Measurements from ENCODE around the gene DYNC2I2. TPM values are rescaled to one million over a fixed set of nuclear protein-coding genes. Genes with fewer than 3 reads are reported as not detected.

DYNC2I2 gene
- polyA plus RNA-seq, 1 of the 3 experiments (the other 2 are of a cell fraction), result 73.7 TPM

DNA sequence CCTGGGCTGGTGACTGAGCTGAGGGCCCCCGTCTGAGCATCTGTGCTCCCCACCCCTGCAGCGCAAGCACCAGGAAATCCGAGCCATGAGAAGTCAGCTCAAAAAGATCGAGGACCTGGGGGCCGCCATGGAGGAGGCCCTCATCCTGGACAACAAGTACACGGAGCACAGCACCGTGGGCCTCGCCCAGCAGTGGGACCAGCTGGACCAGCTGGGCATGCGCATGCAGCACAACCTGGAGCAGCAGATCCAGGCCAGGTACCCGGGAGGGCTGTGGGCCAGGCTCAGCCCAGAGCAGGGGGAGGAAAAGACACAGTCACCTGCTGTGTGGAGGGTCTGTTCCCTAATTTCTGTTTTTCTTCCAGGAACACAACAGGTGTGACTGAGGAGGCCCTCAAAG lies 24.6 kb downstream of the DYNC2I2 start:
- H3K9me3 ChIP-seq, result no peaks in the 10 kb centered on the region
- no peaks in the 10 kb centered on the region for H3K9me2 ChIP-seq
- H4K20me1 ChIP-seq (ENCODE audit: insufficient read depth), result no peaks in the 10 kb centered on the region
- H3K27me3 ChIP-seq (ENCODE audit: insufficient read depth), result no peaks in the 10 kb centered on the region
- H3K4me2 ChIP-seq, result no peak overlapping the region
- peaks cover 14 to 22% of the 10 kb centered on the region in 2 experiments; a peak in 3 of 4 replicates for H3K4me1 ChIP-seq (ENCODE audit: control insufficient read depth in 1 of 2, insufficient read depth in 2 of 2, low read depth in 1 of 2, low read length in 1 of 2)
- TF ChIP-seq, protein P1, sequence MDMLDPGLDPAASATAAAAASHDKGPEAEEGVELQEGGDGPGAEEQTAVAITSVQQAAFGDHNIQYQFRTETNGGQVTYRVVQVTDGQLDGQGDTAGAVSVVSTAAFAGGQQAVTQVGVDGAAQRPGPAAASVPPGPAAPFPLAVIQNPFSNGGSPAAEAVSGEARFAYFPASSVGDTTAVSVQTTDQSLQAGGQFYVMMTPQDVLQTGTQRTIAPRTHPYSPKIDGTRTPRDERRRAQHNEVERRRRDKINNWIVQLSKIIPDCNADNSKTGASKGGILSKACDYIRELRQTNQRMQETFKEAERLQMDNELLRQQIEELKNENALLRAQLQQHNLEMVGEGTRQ (IDR thresholded peaks at IDR 0.05; ENCODE audit: borderline replicate concordance, low read depth, low read length), result no peak
- TF ChIP-seq, protein P2, sequence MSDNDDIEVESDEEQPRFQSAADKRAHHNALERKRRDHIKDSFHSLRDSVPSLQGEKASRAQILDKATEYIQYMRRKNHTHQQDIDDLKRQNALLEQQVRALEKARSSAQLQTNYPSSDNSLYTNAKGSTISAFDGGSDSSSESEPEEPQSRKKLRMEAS (IDR thresholded peaks at IDR 0.05; ENCODE audit: low read depth), result no peak
- TF ChIP-seq NFIC (IDR thresholded peaks at IDR 0.05; ENCODE audit: borderline replicate concordance), result no peak
- no peak for TF ChIP-seq FOXM1 (IDR thresholded peaks at IDR 0.05; ENCODE audit: low read depth)
- no peak for TF ChIP-seq MXI1 (IDR thresholded peaks at IDR 0.05; ENCODE audit: low read depth, low read length)
- no peak for TF ChIP-seq ELF1 (IDR thresholded peaks at IDR 0.05)
- no peak for TF ChIP-seq JUND (IDR thresholded peaks at IDR 0.05)
- TF ChIP-seq GABPA (IDR thresholded peaks at IDR 0.05; ENCODE audit: low read depth), result no peak
- TF ChIP-seq, protein P3, sequence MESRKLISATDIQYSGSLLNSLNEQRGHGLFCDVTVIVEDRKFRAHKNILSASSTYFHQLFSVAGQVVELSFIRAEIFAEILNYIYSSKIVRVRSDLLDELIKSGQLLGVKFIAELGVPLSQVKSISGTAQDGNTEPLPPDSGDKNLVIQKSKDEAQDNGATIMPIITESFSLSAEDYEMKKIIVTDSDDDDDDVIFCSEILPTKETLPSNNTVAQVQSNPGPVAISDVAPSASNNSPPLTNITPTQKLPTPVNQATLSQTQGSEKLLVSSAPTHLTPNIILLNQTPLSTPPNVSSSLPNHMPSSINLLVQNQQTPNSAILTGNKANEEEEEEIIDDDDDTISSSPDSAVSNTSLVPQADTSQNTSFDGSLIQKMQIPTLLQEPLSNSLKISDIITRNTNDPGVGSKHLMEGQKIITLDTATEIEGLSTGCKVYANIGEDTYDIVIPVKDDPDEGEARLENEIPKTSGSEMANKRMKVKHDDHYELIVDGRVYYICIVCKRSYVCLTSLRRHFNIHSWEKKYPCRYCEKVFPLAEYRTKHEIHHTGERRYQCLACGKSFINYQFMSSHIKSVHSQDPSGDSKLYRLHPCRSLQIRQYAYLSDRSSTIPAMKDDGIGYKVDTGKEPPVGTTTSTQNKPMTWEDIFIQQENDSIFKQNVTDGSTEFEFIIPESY (IDR thresholded peaks at IDR 0.05; ENCODE audit: borderline replicate concordance, low read depth), result no peak
- no peak for TF ChIP-seq YY1 (IDR thresholded peaks at IDR 0.05; ENCODE audit: low read depth)
- TF ChIP-seq TCF12 (IDR thresholded peaks at IDR 0.05), result no peak
- TF ChIP-seq MEF2A (IDR thresholded peaks at IDR 0.05; ENCODE audit: borderline replicate concordance, low read depth), result no peak
- no peak for TF ChIP-seq RXRA (IDR thresholded peaks at IDR 0.05; ENCODE audit: borderline replicate concordance, low read depth)
- no peak for TF ChIP-seq EZH2phosphoT487 (IDR thresholded peaks at IDR 0.05; ENCODE audit: borderline replicate concordance, low read depth)
- TF ChIP-seq RAD21 (IDR thresholded peaks at IDR 0.05; ENCODE audit: low read length), result no peak
- TF ChIP-seq CHD2 (IDR thresholded peaks at IDR 0.05; ENCODE audit: low read length, partially characterized antibody), result no peak
- no peak for TF ChIP-seq NRF1 (IDR thresholded peaks at IDR 0.05; ENCODE audit: low read depth, low read length)
- TF ChIP-seq, protein P4, sequence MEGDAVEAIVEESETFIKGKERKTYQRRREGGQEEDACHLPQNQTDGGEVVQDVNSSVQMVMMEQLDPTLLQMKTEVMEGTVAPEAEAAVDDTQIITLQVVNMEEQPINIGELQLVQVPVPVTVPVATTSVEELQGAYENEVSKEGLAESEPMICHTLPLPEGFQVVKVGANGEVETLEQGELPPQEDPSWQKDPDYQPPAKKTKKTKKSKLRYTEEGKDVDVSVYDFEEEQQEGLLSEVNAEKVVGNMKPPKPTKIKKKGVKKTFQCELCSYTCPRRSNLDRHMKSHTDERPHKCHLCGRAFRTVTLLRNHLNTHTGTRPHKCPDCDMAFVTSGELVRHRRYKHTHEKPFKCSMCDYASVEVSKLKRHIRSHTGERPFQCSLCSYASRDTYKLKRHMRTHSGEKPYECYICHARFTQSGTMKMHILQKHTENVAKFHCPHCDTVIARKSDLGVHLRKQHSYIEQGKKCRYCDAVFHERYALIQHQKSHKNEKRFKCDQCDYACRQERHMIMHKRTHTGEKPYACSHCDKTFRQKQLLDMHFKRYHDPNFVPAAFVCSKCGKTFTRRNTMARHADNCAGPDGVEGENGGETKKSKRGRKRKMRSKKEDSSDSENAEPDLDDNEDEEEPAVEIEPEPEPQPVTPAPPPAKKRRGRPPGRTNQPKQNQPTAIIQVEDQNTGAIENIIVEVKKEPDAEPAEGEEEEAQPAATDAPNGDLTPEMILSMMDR (IDR thresholded peaks at IDR 0.05), result no peak
- H3K27ac ChIP-seq (ENCODE audit: low read depth in 2 of 2, low read length in 1 of 2), result no peak overlapping the region; a peak in 1 of 4 replicates
- ChIA-PET CTCF (no interaction called here), POLR2A (no interaction called here)
- peaks cover 8% of the 10 kb centered on the region; the same call in 1 of the 2 replicates for H3K79me2 ChIP-seq (ENCODE audit: insufficient read depth)
- 94% methylated on average over 7 of the region's 10 CpGs for WGBS (ENCODE audit: low lambda C conversion rate)
- no peak overlapping the region for H3K9ac ChIP-seq
- H2AFZ ChIP-seq (ENCODE audit: low read depth), result no peak overlapping the region
- H3K4me3 ChIP-seq (ENCODE audit: low read depth in 2 of 2, low read length in 1 of 2), result no peak overlapping the region
- peaks cover 31% of the 10 kb centered on the region for H3F3A ChIP-seq (replicated peaks; ENCODE audit: insufficient read depth)
- DNase-seq, result peak; percentile 17
- peaks cover 16 to 63% of the 10 kb centered on the region in 2 experiments for H3K36me3 ChIP-seq (replicated peaks in 1 of 2; ENCODE audit: control insufficient read depth in 1 of 2, insufficient read depth in 2 of 2, low read length in 1 of 2)

All from SK-N-SH (cell line).